Measurements from ENCODE around the gene WDFY2. TPM values are rescaled to one million over a fixed set of nuclear protein-coding genes. Genes with fewer than 3 reads are reported as not detected.
A peak's percentile ranks its signal among the peaks of the same experiment; 100 is the strongest.
"Not testable (repeated sequence)": the region's sequence is repeated elsewhere in the genome, so short reads cannot be mapped to it uniquely, and the experiment has no call there.

Gene WDFY2
- total RNA-seq, 6 experiments from 2014 or later: 11.4 to 15.7 (median 13.4) TPM

GRCh38 chr13:51557875-51558612, 26.2 kb upstream of the WDFY2 start:
- peak overlapping the region; percentile 80 for H3K4me3 Mint-ChIP-seq
- DNase-seq: peak; percentile 88
- H3K36me3 Mint-ChIP-seq (ENCODE audit: low read depth): no peaks in the 10 kb centered on the region
- peaks cover 40% of the 10 kb centered on the region for H3K4me1 Mint-ChIP-seq (ENCODE audit: low read depth)
- no peak for TF ChIP-seq CTCF (IDR thresholded peaks at IDR 0.05)
- H3K27ac Mint-ChIP-seq: peak overlapping the region; percentile 90
- H3K27me3 Mint-ChIP-seq (ENCODE audit: insufficient read depth): no peaks in the 10 kb centered on the region
- H3K9me3 Mint-ChIP-seq: no peaks in the 10 kb centered on the region

DNA sequence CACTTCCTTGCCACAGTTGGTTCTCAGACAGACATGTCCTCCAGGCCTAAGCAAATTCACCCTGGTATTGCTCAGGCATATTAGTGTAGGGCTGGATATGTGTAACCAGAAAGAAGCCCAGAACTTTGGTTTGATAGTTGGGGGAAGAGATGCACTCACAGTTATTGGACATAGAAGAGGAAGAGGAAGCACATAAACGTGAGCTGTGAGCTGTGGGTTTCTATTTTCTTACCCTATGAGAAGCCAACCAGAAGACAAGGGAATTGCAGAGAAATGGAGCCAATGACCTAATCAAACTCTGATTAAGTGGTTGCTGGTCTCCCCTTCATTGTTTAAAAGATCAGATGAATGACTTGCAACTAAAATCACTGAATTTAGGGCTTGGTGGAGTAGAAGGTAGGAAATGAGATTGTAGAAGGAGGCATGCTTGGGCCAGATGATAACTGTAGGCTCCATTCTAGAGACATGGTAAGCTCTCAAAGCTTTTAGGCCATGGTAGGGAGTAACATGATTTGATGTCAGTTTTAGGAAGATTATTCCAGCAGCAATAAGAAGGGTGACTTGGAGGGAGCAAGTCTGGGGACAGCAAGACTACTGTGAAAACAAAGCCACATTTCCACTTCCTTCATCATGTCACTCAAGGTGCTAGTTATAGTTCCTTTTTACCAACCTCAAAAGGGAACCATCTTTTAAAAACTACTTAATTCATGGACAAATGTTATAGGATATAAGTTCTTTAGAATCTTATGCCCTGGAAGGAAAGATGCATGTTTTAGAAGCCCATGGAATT, 24.1 kb upstream of the WDFY2 start:
- Mint-ChIP-seq H3K27ac (no peak overlapping the region), H3K4me1 (ENCODE audit: low read depth) (peaks cover 54% of the 10 kb centered on the region), H3K4me3 (no peak overlapping the region), H3K36me3 (ENCODE audit: low read depth) (no peaks in the 10 kb centered on the region), H3K9me3 (no peaks in the 10 kb centered on the region), H3K27me3 (ENCODE audit: insufficient read depth) (no peaks in the 10 kb centered on the region)
- no peak for TF ChIP-seq CTCF (IDR thresholded peaks at IDR 0.05)
- DNase-seq: no peak

- Mint-ChIP-seq H3K4me3 (no peak overlapping the region), H3K4me1 (ENCODE audit: low read depth) (peaks cover 44% of the 10 kb centered on the region), H3K27ac (no peak overlapping the region), H3K27me3 (ENCODE audit: insufficient read depth) (no peaks in the 10 kb centered on the region), H3K36me3 (ENCODE audit: low read depth) (no peaks in the 10 kb centered on the region), H3K9me3 (no peaks in the 10 kb centered on the region; the same call in 1 of the 2 replicates)
- no peak for DNase-seq
- no peak for TF ChIP-seq CTCF (IDR thresholded peaks at IDR 0.05)
These were observed 22.1 kb upstream of the WDFY2 start for GRCh38 chr13:51562011-51562671.

- Mint-ChIP-seq H3K9me3 (no peaks in the 10 kb centered on the region; the same call in 1 of the 2 replicates), H3K4me1 (ENCODE audit: low read depth) (peaks cover 23% of the 10 kb centered on the region), H3K36me3 (ENCODE audit: low read depth) (no peaks in the 10 kb centered on the region), H3K27me3 (ENCODE audit: insufficient read depth) (no peaks in the 10 kb centered on the region), H3K27ac (no peak overlapping the region), H3K4me3 (no peak overlapping the region)
- no peak for TF ChIP-seq CTCF (IDR thresholded peaks at IDR 0.05)
- DNase-seq: no peak
These were observed 20.0 kb upstream of the WDFY2 start for GRCh38 chr13:51564252-51564651.

DNA sequence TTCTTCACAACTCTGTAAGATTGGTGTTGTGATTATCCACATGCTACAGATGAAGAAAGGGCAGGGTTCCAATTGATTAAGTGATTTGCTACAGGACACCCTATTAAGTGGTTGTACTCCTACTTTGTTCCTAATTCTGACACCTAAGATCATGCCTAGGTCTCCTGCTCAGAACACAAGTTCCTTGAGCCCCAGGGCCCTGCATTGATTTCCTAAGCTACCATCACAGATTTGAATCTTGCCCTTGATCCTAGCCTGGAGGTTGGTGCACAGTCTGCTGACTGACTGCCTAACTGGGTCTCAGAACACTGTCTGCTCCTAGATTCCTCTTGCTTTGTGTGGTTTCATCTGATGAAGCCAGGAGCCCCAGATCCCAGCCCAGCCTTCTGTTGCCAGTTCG, 19.6 kb upstream of the WDFY2 start:
- no peak for DNase-seq
- Mint-ChIP-seq H3K9me3 (no peaks in the 10 kb centered on the region; the same call in 1 of the 2 replicates), H3K36me3 (ENCODE audit: low read depth) (no peaks in the 10 kb centered on the region), H3K27ac (no peak overlapping the region), H3K27me3 (ENCODE audit: insufficient read depth) (no peaks in the 10 kb centered on the region), H3K4me1 (ENCODE audit: low read depth) (peaks cover 22% of the 10 kb centered on the region), H3K4me3 (no peak overlapping the region)
- no peak for TF ChIP-seq CTCF (IDR thresholded peaks at IDR 0.05)

DNA sequence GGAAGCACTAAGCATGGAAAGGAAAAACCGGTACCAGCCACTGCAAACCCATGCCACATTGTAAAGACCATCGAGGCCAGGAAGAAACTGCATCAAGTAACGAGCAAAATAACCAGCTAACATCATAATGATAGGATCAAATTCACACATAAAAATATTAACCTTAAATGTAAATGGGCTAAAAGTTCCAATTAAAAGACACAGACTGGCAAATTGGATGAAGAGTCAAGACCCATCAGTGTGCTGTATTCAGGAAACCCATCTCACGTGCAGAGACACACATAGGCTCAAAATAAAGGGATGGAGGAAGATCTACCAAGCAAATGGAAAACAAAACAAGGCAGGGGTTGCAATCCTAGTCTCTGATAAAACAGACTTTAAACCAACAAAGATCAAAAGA, 15.3 kb upstream of the WDFY2 start:
- H3K4me1 Mint-ChIP-seq (ENCODE audit: low read depth): not testable (repeated sequence)

More for the DNA sequence above, 15.3 kb upstream of the WDFY2 start:
- DNase-seq; H3K9me3 Mint-ChIP-seq; H3K27me3 Mint-ChIP-seq (ENCODE audit: insufficient read depth); H3K27ac Mint-ChIP-seq; H3K36me3 Mint-ChIP-seq (ENCODE audit: low read depth); H3K4me3 Mint-ChIP-seq: not testable (repeated sequence)
